Adipocyte (in vitro differentiated cells): ENCODE data around the gene SH3BP2.

Source experiments
- DNase-seq: peaks from one replicate; pipeline ENCODE4 v3.0.0-alpha.2; 2015; ENCODE audit warnings: low read depth
- H3K27me3 ChIP-seq: replicated peaks from 2 replicates; pipeline ENCODE4 v1.7.0; 2013; ENCODE audit warnings: mild to moderate bottlenecking, low read length, moderate library complexity; ENCODE audit not compliant: control insufficient read depth, insufficient read depth
- H3K36me3 ChIP-seq: 2 replicates; pipeline ENCODE4 v1.7.0; 2013; ENCODE audit warnings: low read length, mild to moderate bottlenecking, moderate library complexity; ENCODE audit not compliant: control insufficient read depth, insufficient read depth, severe bottlenecking
- H3K4me1 ChIP-seq: 2 replicates; pipeline ENCODE4 v1.7.0; 2013; ENCODE audit warnings: mild to moderate bottlenecking, low read length, moderate library complexity; ENCODE audit not compliant: control insufficient read depth, insufficient read depth
- H3K4me3 ChIP-seq: 2 replicates; pipeline ENCODE4 v1.7.0; 2013; ENCODE audit warnings: mild to moderate bottlenecking, low read length, moderate library complexity
- H3K9ac ChIP-seq: 2 replicates; pipeline ENCODE4 v1.7.0; 2013; ENCODE audit warnings: mild to moderate bottlenecking, low read length, moderate library complexity
- H3K9me3 ChIP-seq: 2 replicates; pipeline ENCODE4 v1.7.0; 2013; ENCODE audit warnings: mild to moderate bottlenecking, low read length, moderate library complexity; ENCODE audit not compliant: control insufficient read depth

Gene SH3BP2

GRCh38 chr4:2800691-2801596, 8.1 kb downstream of the SH3BP2 start:
- Histone ChIP-seq H3K36me3 (peaks cover 5% of the 10 kb centered on the region), H3K9ac (peak overlapping the region; percentile 88), H3K4me3 (peak overlapping the region; percentile 60), H3K4me1 (peaks cover 66% of the 10 kb centered on the region), H3K27me3 (no peaks in the 10 kb centered on the region), H3K9me3 (no peaks in the 10 kb centered on the region)
- peak; percentile 78 for DNase-seq

GRCh38 chr4:2802618-2803531, 10.0 kb downstream of the SH3BP2 start:
- DNase-seq: no peak
- peaks cover 74% of the 10 kb centered on the region for H3K4me1 ChIP-seq
- H3K4me3 ChIP-seq: no peak overlapping the region
- no peak overlapping the region for H3K9ac ChIP-seq
- no peaks in the 10 kb centered on the region for H3K27me3 ChIP-seq
- no peaks in the 10 kb centered on the region for H3K9me3 ChIP-seq
- H3K36me3 ChIP-seq: no peaks in the 10 kb centered on the region

GRCh38 chr4:2803624-2804448, 11.0 kb downstream of the SH3BP2 start:
- no peaks in the 10 kb centered on the region for H3K27me3 ChIP-seq
- no peaks in the 10 kb centered on the region for H3K36me3 ChIP-seq
- no peak overlapping the region for H3K4me3 ChIP-seq
- DNase-seq: no peak
- H3K9ac ChIP-seq: peak overlapping the region; percentile 45
- H3K4me1 ChIP-seq: peaks cover 74% of the 10 kb centered on the region
- no peaks in the 10 kb centered on the region for H3K9me3 ChIP-seq

GRCh38 chr4:2804449-2804972, 11.6 kb downstream of the SH3BP2 start:
- no peak for DNase-seq
- Histone ChIP-seq H3K36me3 (no peaks in the 10 kb centered on the region), H3K4me3 (no peak overlapping the region), H3K4me1 (peaks cover 77% of the 10 kb centered on the region), H3K27me3 (no peaks in the 10 kb centered on the region), H3K9ac (peak overlapping the region; percentile 45), H3K9me3 (no peaks in the 10 kb centered on the region)

GRCh38 chr4:2804973-2805501, 12.2 kb downstream of the SH3BP2 start:
- Histone ChIP-seq H3K9me3 (no peaks in the 10 kb centered on the region), H3K4me3 (no peak overlapping the region), H3K36me3 (no peaks in the 10 kb centered on the region), H3K4me1 (peaks cover 78% of the 10 kb centered on the region), H3K9ac (peak overlapping the region; percentile 73), H3K27me3 (no peaks in the 10 kb centered on the region)
- DNase-seq: no peak

GRCh38 chr4:2805712-2806389, 13.0 kb downstream of the SH3BP2 start:
- no peaks in the 10 kb centered on the region for H3K9me3 ChIP-seq
- DNase-seq: no peak
- H3K27me3 ChIP-seq: no peaks in the 10 kb centered on the region
- H3K9ac ChIP-seq: peak overlapping the region; percentile 73
- peaks cover 69% of the 10 kb centered on the region for H3K4me1 ChIP-seq
- H3K4me3 ChIP-seq: peak overlapping the region; percentile 19
- no peaks in the 10 kb centered on the region for H3K36me3 ChIP-seq

GRCh38 chr4:2806390-2807355, 13.8 kb downstream of the SH3BP2 start:
- no peaks in the 10 kb centered on the region for H3K9me3 ChIP-seq
- peak overlapping the region; percentile 73 for H3K9ac ChIP-seq
- H3K4me1 ChIP-seq: peaks cover 67% of the 10 kb centered on the region
- peak overlapping the region; percentile 19 for H3K4me3 ChIP-seq
- H3K27me3 ChIP-seq: no peaks in the 10 kb centered on the region
- DNase-seq: peak; percentile 84
- no peaks in the 10 kb centered on the region for H3K36me3 ChIP-seq

GRCh38 chr4:2807571-2807970, 14.7 kb downstream of the SH3BP2 start:
- Histone ChIP-seq H3K4me3 (no peak overlapping the region), H3K27me3 (no peaks in the 10 kb centered on the region), H3K36me3 (no peaks in the 10 kb centered on the region), H3K9ac (peak overlapping the region; percentile 73), H3K4me1 (peaks cover 67% of the 10 kb centered on the region), H3K9me3 (no peaks in the 10 kb centered on the region)
- DNase-seq: no peak

- Histone ChIP-seq H3K4me1 (peaks cover 63% of the 10 kb centered on the region), H3K9me3 (no peaks in the 10 kb centered on the region)
These were observed 15.1 kb downstream of the SH3BP2 start for GRCh38 chr4:2808001-2808400.

More at GRCh38 chr4:2808001-2808400, 15.1 kb downstream of the SH3BP2 start:
- H3K9ac ChIP-seq: no peak overlapping the region
- no peak overlapping the region for H3K4me3 ChIP-seq
- no peak for DNase-seq
- no peaks in the 10 kb centered on the region for H3K27me3 ChIP-seq
- no peaks in the 10 kb centered on the region for H3K36me3 ChIP-seq
